Activated CD4-positive, alpha-beta T cell treated with anti-CD3 and anti-CD28 coated beads for 1 hour (primary cell): Measurements from ENCODE around the gene EML1.

Experiments used
- DNase-seq: peaks from one replicate; pipeline ENCODE4 v3.0.0-alpha.2; 2020

Gene EML1

GRCh38 chr14:99806836-99807235 lies 13.6 kb downstream of the EML1 start:
- DNase-seq = no peak

DNA sequence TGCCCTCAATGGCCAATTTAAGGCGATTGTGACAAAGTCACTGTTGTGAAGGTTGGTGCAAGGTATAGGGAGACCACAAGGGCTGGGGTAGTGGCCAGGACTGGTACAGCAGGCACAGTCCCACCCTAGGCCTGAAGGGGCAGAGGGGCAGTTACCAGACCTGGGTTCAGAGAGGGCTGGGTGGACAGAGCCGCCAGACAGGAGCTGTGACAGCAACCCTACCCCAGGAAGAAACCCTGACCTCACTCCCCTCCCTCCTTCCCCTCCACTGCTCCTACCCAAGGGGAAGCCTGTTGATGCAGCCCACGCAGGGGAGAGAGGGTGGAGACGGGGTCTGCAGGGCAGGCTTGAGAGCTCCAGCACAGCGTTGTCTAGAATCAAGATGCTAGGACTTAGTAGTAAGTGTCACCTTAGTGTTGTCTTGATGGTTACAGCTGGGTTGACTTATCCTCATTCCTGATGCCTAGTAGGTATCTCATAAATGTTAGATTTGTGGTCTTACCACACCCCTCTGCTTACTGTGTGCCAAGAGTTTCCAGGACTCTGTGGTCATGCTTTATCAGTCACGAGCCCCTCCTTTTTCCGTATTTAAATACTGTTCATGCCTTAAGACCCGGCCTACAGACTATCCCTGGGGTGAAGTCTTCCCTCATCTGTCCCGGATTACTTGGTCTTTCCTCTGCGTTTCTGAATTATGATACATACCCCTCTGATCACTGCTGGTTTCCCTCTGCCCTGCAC lies 14.4 kb downstream of the EML1 start:
- no peak for DNase-seq

- DNase-seq = no peak
These were observed 14.9 kb downstream of the EML1 start for GRCh38 chr14:99808154-99808505.

DNA sequence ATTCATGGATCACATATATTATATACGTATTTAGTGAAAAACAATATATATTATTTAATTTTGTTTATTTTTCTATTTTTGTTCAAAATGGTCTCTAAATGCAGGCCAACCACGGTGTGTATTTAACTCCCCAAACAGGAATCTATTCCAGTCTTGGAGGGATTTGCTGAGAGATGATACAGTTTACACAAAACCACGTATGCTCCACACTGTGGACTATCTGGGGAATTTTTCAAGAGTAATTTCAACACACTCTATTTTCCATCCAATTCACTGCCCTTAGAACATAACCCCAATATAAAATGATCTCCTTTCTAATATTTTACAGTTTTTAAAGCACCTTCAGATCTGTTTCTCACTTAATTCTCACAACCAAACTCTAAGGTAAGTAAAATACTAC lies 15.3 kb downstream of the EML1 start:
- no peak for DNase-seq

DNA sequence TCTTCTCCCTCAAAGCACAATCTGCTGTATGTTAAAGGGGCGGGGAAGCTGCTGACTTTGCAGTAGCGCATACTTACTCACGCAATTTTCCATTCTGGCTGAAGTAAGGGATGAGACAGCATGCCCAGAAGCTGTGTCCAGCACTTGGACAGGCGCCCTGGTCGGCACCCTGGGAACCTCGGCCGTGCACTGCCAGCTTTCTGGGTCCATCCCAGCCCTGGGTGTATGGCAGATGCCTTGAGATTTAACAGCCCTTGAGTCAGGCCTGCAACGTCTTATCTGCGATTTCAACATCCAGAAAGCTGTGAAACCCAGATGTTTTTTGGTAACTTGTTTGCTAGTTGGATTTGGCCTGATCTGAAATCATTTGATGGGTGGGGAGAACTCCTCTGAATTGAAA lies 16.1 kb downstream of the EML1 start:
- DNase-seq = no peak

DNA sequence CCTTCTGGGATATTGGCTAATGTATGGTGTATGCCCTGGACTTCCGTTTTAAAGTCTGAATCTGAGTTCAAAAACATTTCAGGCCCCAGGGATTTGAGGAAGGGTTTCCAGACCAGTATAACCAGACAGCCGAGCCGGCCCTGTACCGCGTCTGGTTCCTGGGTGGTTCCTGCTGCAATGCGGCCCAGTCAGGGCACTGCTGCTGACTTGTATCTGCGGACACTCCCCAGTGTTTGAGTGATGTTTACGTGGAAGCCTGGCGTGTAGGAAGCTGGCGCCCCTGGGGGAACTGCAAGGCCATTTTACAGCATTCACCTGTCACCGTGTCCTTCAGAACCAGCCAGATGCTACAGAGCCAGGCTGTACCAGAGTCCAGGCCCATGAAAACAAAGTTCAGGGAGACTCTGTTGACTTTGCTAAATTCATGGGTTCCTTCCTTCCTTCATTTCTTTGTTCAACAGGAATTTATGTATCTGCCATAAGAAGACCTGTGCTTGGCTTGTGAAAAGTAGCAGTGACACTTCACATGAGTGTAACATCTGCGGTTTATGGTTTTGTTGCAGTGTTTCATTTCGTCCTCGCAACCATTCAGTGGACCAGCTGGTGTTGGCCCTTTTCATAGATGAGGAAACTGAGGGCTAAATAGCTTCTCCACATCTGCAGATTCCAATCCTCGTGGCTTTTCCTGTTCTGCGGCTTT lies 16.8 kb downstream of the EML1 start:
- DNase-seq = no peak

DNA sequence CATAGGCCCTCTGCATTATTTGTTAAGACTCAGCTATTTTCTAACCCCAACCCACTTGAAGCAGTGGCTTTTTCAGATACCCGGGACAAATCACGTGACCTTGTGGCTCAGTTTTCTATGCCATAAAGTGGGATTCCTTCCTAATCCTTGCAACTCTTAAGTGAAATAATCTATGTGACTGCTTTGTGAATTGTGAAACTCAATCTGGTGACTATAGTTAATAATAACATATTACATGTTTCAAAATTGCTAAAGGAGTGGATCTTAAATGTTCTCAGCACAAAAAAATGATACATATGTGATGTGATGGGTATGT lies 17.3 kb downstream of the EML1 start:
- DNase-seq = no peak

DNA sequence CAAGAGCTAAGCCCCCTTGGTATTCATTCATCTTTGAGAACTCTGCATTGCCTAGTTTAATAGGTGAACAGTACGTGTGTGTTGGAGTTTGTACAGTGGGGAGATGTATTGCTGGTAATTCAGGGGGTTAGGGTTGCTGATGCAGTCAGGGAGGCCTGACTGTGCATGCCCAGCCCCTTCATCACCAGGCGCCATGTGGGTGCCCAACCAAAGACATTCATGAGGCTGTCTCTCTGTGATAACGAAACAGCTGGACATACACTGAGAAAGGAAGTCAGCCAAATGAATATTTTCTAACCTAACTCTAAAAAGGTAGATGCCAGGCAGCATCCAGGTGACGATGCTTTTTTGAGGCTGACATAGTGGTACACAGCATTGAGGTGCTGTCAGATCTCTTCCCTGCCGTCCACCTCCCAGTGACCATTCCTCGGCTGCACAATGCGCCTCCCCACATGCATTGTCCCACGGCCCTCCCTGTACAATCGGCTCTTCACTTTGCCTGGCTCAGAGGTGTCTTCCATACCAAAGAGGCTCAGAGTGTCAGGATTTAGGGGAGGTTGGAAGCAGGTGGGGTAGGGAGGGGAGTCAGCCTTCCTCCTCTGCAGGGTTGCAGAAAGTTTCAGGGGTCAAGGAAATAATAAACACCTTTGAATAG lies 19.0 kb downstream of the EML1 start:
- no peak for DNase-seq

DNA sequence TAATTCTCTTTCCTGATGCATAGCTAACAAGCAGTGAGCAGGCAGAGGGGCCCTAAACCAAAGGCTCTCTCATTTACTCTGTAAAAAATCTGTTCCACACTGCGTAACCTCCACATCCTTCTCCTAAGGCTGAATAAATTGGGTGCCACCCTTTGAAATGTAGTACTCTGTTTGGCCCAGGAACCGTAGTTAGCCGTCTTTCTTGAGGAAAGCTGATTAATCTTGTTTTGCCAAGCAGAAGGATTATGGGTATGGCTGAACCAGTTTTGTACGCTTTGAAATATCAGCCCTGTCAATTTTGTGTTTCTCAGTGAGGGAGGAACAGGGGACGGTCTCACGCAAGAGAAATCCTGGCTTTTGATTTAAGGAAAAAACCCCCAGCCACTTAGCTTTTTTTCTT lies 19.7 kb downstream of the EML1 start:
- DNase-seq = no peak

DNA sequence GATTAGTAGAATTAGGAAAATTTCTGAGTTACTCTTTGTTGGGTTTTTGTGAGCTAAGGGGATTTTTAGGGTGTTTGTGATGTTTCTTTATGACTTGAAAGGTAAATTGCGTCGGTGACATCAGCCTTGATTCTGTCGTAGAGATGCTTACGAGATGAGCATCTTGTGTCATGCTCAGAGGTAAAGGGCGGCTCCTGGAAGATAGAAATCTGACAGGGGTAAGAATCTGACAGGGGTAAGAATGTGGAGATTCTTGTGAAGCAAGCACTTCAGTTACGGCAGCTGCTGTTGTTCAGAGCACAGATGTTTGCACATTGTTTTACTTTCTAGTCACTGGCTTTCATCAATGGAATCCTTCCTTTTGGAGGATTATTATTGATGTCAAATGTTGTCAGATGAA lies 22.5 kb downstream of the EML1 start:
- no peak for DNase-seq

GRCh38 chr14:99816217-99816616 lies 23.0 kb downstream of the EML1 start:
- no peak for DNase-seq

GRCh38 chr14:99816642-99817041 lies 23.4 kb downstream of the EML1 start:
- DNase-seq = no peak

- DNase-seq = no peak
These were observed 24.1 kb downstream of the EML1 start for GRCh38 chr14:99817331-99817730.

DNA sequence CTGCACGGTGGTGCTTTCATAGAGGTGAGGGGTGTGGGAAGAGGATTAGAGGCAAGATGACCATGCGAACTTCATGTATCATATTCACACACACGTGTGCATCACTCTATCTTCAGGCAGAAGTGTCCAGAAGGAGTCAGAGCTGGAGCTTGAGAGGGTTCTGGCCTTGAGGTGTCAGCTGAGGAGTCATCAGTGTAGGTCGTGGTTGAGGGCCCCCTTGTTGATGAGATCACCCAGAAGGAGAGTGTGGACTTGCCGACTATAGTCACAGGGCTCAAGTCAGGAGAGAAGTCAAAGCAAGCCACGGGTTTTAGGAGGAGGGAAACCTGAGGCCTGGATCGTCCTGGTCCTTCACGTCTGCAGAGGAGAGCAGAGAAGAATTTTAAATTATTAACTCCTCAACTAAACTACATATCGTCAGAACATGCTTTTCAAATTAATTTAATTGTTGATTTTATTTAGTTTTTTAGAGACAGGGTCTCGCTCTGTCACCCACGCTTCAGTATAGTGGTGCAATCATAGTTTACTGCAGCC lies 25.4 kb downstream of the EML1 start:
- DNase-seq = no peak

- DNase-seq = no peak
These were observed 26.3 kb downstream of the EML1 start for GRCh38 chr14:99819514-99819913.

- no peak for DNase-seq
These were observed 27.6 kb downstream of the EML1 start for GRCh38 chr14:99820702-99821331.

DNA sequence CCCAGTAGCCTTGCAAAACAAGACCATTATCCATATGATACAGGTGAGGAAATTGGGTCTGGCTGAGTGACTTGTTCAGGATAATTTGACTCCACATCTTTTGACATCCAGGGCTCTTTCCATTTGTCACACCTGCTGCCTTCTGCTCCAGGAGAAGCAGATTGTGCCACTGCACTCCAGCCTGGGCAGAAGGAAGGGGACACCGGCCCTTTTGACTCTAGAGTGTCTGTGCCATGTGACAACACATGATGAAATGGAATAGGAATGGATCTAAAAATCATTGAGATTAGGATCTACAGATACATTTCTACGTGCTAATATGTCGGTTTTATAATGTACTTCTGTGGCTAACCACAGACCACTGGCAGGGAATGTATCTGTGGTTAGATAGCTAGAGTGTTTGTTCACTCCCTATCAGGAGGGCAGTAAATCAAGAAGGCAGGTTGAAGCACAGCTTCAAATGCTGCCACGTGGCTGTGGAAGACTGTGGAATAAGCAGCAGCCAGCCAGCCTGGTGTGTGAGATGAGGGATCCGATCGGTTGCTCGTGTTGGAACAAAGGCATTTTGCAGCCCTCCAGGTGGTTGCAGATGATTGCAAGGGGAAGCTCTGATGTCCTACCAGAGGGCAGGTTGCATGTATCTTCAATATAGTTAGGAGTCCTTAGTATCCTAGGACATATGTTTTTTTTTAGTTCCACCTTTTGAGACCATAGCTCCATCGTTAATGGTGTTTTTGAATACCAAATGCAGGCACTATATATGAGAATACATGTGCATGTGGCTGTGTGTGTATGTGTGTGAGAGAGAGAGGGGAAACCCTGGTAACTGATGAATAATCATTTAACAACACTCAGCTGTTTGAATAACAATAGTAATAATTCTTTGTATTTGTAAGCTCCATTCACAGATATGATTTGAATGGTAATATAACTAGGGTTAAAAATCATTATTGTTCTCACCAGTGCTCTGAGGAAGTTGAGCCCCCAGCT lies 28.6 kb downstream of the EML1 start:
- no peak for DNase-seq

DNA sequence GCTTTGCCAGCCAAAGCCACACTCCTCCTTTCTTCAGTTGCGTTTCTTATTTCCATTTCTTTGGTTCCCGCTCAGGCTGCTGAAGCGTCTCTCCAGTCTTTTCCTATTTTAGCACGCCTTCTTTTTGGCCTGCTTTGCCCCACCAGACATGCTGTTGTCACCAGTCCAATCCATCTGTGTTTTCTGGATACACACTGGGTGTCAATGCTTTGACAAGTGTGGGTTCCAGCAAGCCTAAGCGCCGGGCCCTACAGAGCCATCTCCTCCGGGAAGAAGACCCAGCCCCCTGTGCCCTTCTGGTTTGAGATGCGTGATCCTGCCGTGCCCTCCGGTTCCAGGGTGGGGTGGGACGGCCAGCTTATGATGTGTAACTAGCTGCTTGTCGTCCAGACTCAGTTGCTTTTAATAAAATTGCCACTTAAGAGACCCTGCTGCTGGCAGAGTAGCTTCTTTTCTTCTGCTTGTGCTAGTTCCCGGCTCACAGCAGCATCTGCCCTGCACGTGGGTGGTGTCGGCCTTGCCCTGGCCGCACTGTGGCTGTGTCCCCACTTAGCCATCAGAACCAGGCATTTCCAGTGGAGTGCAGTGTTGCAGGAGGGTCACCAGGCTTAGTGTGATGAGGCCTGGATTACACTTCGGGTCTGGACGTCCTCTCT lies 29.7 kb downstream of the EML1 start:
- DNase-seq = no peak

GRCh38 chr14:99824776-99825175 lies 31.6 kb downstream of the EML1 start:
- no peak for DNase-seq

- no peak for DNase-seq
These were observed 36.2 kb downstream of the EML1 start for GRCh38 chr14:99829450-99829849.

GRCh38 chr14:99831303-99831702 lies 38.1 kb downstream of the EML1 start:
- no peak for DNase-seq
